ENCODE results near the gene RPUSD3.

Gene RPUSD3

DNA sequence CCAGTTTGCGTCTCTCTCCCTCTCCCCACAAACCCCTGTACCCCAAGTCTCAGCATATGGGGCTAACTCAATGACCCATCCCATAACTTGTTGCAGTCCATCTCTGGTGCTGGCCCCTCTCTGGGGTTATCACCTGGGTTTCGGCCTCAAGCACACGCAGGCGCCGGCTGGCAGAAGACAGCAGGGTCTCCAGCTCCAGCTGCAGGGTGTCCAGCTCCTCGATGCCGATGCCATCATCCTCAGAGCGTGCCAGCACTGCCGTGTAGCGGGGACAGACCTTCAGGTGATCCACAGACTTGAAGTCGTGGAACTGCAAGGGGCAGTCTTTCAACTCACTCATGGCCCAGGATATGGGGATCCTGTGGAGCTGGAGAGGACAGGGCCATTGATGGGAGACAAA, 52.7 kb downstream of the RPUSD3 start:
- peak overlapping the region; percentile 99 for H3K4me3 Mint-ChIP-seq
- H3K36me3 Mint-ChIP-seq, result peaks cover 27% of the 10 kb centered on the region
- H3K4me1 Mint-ChIP-seq (ENCODE audit: low read depth), result peaks cover 65% of the 10 kb centered on the region
- no peak overlapping the region for H3K27ac Mint-ChIP-seq
- H3K9me3 Mint-ChIP-seq (ENCODE audit: low read depth), result no peaks in the 10 kb centered on the region
- H3K27me3 Mint-ChIP-seq, result no peaks in the 10 kb centered on the region
